GM23248 (cell line): ENCODE results near the gene LRFN4. TPM values are rescaled to one million over a fixed set of nuclear protein-coding genes. Genes with fewer than 3 reads are reported as not detected.

ENCODE experiments used
- DNase-seq: peaks from one replicate; pipeline ENCODE4 v3.0.0-alpha.2; 2015
- H2AFZ ChIP-seq: fragments of 200-600 bp; sonication (generic); 2 replicates; pipeline ENCODE4 v1.6.1; 2016; ENCODE audit warnings: antibody characterized with exemption
- H3F3A ChIP-seq: fragments of 200-600 bp; sonication (generic); 2 replicates; pipeline ENCODE4 v1.6.1; 2016; ENCODE audit warnings: mild to moderate bottlenecking, antibody characterized with exemption, mixed run types; ENCODE audit not compliant: insufficient read depth
- H3K27ac ChIP-seq: fragments of 200-600 bp; sonication (generic); 2 replicates; pipeline ENCODE4 v1.5.1; 2016; ENCODE audit warnings: mild to moderate bottlenecking
- H3K27me3 ChIP-seq: fragments of 200-600 bp; sonication (generic); replicated peaks from 2 replicates; pipeline ENCODE4 v1.6.1; 2016; ENCODE audit warnings: mild to moderate bottlenecking; ENCODE audit not compliant: insufficient read depth
- H3K36me3 ChIP-seq: fragments of 200-600 bp; sonication (generic); 2 replicates; pipeline ENCODE4 v1.6.1; 2016; ENCODE audit warnings: low read depth, mild to moderate bottlenecking
- H3K4me1 ChIP-seq: fragments of 200-600 bp; sonication (generic); 2 replicates; pipeline ENCODE4 v1.6.1; 2016; ENCODE audit warnings: mild to moderate bottlenecking; ENCODE audit not compliant: insufficient read depth
- H3K4me2 ChIP-seq: fragments of 200-600 bp; sonication (generic); one replicate; pipeline ENCODE4 v1.6.1; 2016; ENCODE audit warnings: mild to moderate bottlenecking; ENCODE audit not compliant: unreplicated experiment
- H3K4me3 ChIP-seq: fragments of 200-600 bp; sonication (generic); 2 replicates; pipeline ENCODE4 v1.5.1; 2016; ENCODE audit warnings: mild to moderate bottlenecking
- H3K79me2 ChIP-seq: fragments of 200-600 bp; sonication (generic); 2 replicates; pipeline ENCODE4 v1.6.1; 2016; ENCODE audit warnings: mild to moderate bottlenecking; ENCODE audit not compliant: insufficient read depth
- H3K9ac ChIP-seq: fragments of 200-600 bp; sonication (generic); 2 replicates; pipeline ENCODE4 v1.6.1; 2016; ENCODE audit warnings: mild to moderate bottlenecking
- H3K9me2 ChIP-seq: fragments of 200-600 bp; sonication (generic); 2 replicates; pipeline ENCODE4 v1.6.1; 2016; ENCODE audit warnings: mixed run types, mild to moderate bottlenecking, moderate library complexity; ENCODE audit not compliant: insufficient read depth
- H3K9me3 ChIP-seq: fragments of 200-600 bp; sonication (generic); one replicate; pipeline ENCODE4 v1.6.1; 2017; ENCODE audit warnings: low read depth
- H4K20me1 ChIP-seq: fragments of 200-600 bp; sonication (generic); 2 replicates; pipeline ENCODE4 v1.6.0; 2016; ENCODE audit not compliant: insufficient read depth
- EZH2 ChIP-seq: fragments of 200-600 bp; sonication (generic); IDR thresholded peaks from 2 replicates; pipeline ENCODE4 v1.6.1; 2018; ENCODE audit warnings: antibody characterized with exemption, mild to moderate bottlenecking; ENCODE audit not compliant: insufficient read depth, poor library complexity, severe bottlenecking
- EZH2phosphoT487 ChIP-seq: fragments of 200-600 bp; sonication (generic); IDR thresholded peaks from 2 replicates; pipeline ENCODE4 v1.6.1; 2018; ENCODE audit warnings: antibody characterized with exemption, moderate library complexity, mild to moderate bottlenecking, low read depth; ENCODE audit not compliant: insufficient read depth
- WGBS, 2 experiments: methylation state at CpG; one replicate each; pipeline ENCODE4 v1.1.6; 2015 to 2017; ENCODE audit warnings: low lambda C conversion rate in 2 of 2, low coverage in 1 of 2; ENCODE audit errors: missing lambda C conversion rate in 2 of 2; 5-methylcytosine and 5-hydroxymethylcytosine counted together
- in situ Hi-C: fragments of 300-500 bp; cut with MboI; formaldehyde crosslinking; loops from 2 replicates; pipeline ENCODE4 v1.15.0; 2020
- polyA plus RNA-seq: library from polyadenylated mRNA; unstranded; fragments of >200 nt; fragmentation: Nextera tagmentation; extraction: Ambion mirVana; gene quantifications from 2 replicates; pipeline ENCODE4 v1.2.1, GENCODE V29; 2016
- total RNA-seq: library from RNA; depleted of rRNA; stranded (reverse); fragments of >200 nt; shearing (Covaris generic); gene quantifications from 2 replicates; pipeline ENCODE4 v1.2.3, GENCODE V29; 2014

The LRFN4 gene
- total and polyA plus RNA-seq, 2 experiments from 2014 or later = 5.4 to 42.2 TPM

- Histone ChIP-seq H3K79me2 (no peaks in the 10 kb centered on the region), H3K4me1 (peaks cover 9% of the 10 kb centered on the region), H3K36me3 (no peaks in the 10 kb centered on the region), H3K9me3 (no peaks in the 10 kb centered on the region), H3K27ac (no peak overlapping the region), H3K27me3 (no peaks in the 10 kb centered on the region), H3K9me2 (no peaks in the 10 kb centered on the region), H3F3A (no peaks in the 10 kb centered on the region; the same call in none of the 2 replicates), H3K4me3 (no peak overlapping the region), H3K9ac (no peak overlapping the region), H4K20me1 (no peaks in the 10 kb centered on the region), H2AFZ (no peak overlapping the region), H3K4me2 (no peak overlapping the region)
- in situ Hi-C loops = no loop called here
- no peak for DNase-seq
- 69 to 71% methylated on average over 12 of the region's 12 CpGs for WGBS, 2 experiments
- TF ChIP-seq EZH2phosphoT487 (no peak), EZH2 (no peak)
Measured at GRCh38 chr11:66878474-66878873, 21.6 kb downstream of the LRFN4 start.

DNA sequence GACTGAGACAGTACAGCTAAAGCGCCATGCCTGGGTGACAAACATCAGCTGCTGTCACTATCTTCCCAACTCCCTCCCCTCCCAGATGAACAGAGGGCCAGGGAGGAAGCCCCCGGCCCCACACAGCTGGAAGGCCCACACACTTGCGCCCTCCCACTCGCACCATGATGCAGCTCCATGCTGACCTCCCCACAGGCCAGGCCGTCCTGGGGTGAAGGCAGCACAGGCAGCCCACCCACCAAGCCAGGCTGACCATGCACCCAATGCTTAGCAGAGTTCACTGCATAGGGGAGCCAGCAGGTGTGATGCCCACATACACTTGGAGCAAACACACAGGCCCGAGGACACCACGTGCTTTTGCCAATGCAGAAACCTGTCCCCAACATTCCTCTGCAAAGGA, 22.1 kb downstream of the LRFN4 start:
- TF ChIP-seq EZH2 (no peak), EZH2phosphoT487 (no peak)
- WGBS, 2 experiments = 89 to 94% methylated on average over 6 of the region's 7 CpGs

GRCh38 chr11:66879583-66879982, 22.7 kb downstream of the LRFN4 start:
- peaks cover 15% of the 10 kb centered on the region for H3K4me1 ChIP-seq
- in situ Hi-C loops = no loop called here
- H3K9me3 ChIP-seq = no peaks in the 10 kb centered on the region
- H3K9me2 ChIP-seq = no peaks in the 10 kb centered on the region
- H3K27me3 ChIP-seq = no peaks in the 10 kb centered on the region
- H3F3A ChIP-seq = no peaks in the 10 kb centered on the region; the same call in none of the 2 replicates
- H4K20me1 ChIP-seq = no peaks in the 10 kb centered on the region
- TF ChIP-seq EZH2 (no peak), EZH2phosphoT487 (no peak)
- no peak overlapping the region for H3K4me2 ChIP-seq
- H3K27ac ChIP-seq = no peak overlapping the region
- H3K9ac ChIP-seq = no peak overlapping the region
- WGBS, 2 experiments = 85 to 89% methylated on average over 9 of the region's 9 CpGs
- H3K36me3 ChIP-seq = no peaks in the 10 kb centered on the region
- no peak for DNase-seq
- H3K79me2 ChIP-seq = no peaks in the 10 kb centered on the region
- H2AFZ ChIP-seq = no peak overlapping the region
- no peak overlapping the region for H3K4me3 ChIP-seq

More for the DNA sequence above, 22.1 kb downstream of the LRFN4 start:
- no peaks in the 10 kb centered on the region for H3K79me2 ChIP-seq
- H3F3A ChIP-seq = no peaks in the 10 kb centered on the region; the same call in none of the 2 replicates
- no peaks in the 10 kb centered on the region for H3K27me3 ChIP-seq
- H3K27ac ChIP-seq = no peak overlapping the region
- no peak overlapping the region for H3K4me3 ChIP-seq
- no peaks in the 10 kb centered on the region for H3K36me3 ChIP-seq
- no peaks in the 10 kb centered on the region for H3K9me2 ChIP-seq
- H4K20me1 ChIP-seq = no peaks in the 10 kb centered on the region
- H3K9ac ChIP-seq = no peak overlapping the region
- no peak overlapping the region for H3K4me2 ChIP-seq
- peaks cover 14% of the 10 kb centered on the region for H3K4me1 ChIP-seq
- in situ Hi-C loops = no loop called here
- H3K9me3 ChIP-seq = no peaks in the 10 kb centered on the region
- DNase-seq = no peak
- H2AFZ ChIP-seq = no peak overlapping the region

- Histone ChIP-seq H3K9ac (no peak overlapping the region), H3K9me3 (no peaks in the 10 kb centered on the region), H3K27me3 (no peaks in the 10 kb centered on the region), H3F3A (no peaks in the 10 kb centered on the region; the same call in none of the 2 replicates), H3K4me1 (peaks cover 15% of the 10 kb centered on the region), H3K4me3 (no peak overlapping the region), H2AFZ (no peak overlapping the region), H3K4me2 (no peak overlapping the region), H3K9me2 (no peaks in the 10 kb centered on the region), H3K27ac (no peak overlapping the region), H4K20me1 (no peaks in the 10 kb centered on the region), H3K36me3 (no peaks in the 10 kb centered on the region), H3K79me2 (no peaks in the 10 kb centered on the region)
- in situ Hi-C loops = no loop called here
- 89% methylated on average over 8 of the region's 8 CpGs for WGBS, 2 experiments
- no peak for TF ChIP-seq EZH2phosphoT487
- no peak for TF ChIP-seq EZH2
- DNase-seq = no peak
Measured at GRCh38 chr11:66879999-66880398, 23.1 kb downstream of the LRFN4 start.
